ENCODE measurements around the gene EPPIN.
"Not testable (repeated sequence)": the region's sequence is repeated elsewhere in the genome, so short reads cannot be mapped to it uniquely, and the experiment has no call there.

The EPPIN gene

DNA sequence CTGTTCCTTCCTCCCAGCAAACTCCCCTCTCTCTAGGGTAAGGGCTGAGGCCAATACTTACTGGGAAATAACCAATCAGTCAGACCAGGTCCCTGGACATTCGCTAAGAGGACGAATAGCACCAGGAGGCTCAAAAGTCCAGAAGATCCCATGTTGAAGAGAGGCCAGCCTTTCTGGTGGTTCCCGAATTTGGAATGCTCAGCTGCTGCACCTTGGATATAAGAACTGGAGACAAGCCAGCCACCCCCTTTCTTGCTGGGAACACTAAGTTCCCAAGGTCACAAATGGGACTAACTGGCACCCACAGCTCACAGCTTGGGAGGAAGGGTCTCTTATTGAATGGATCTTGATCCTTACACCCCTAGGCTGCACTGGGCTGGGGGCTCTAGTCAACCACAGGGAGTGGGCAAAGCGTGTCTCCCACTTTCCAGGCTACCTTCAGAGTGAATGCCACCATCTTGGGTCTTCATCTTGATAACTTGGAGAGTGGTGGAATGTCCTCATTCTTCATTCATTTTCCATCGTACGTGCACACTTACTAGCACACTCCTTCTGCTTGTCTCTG, at the start of gene EPPIN:
TSS of gene EPPIN (minus strand) at position 196 of the 565 bp plus-strand sequence. CDS start at position 152, 44 bp downstream.
- no peak within 1 kb of the TSS for H3K4me3 ChIP-seq (ENCODE audit: low read depth, low read length)
- TF ChIP-seq, protein P1, sequence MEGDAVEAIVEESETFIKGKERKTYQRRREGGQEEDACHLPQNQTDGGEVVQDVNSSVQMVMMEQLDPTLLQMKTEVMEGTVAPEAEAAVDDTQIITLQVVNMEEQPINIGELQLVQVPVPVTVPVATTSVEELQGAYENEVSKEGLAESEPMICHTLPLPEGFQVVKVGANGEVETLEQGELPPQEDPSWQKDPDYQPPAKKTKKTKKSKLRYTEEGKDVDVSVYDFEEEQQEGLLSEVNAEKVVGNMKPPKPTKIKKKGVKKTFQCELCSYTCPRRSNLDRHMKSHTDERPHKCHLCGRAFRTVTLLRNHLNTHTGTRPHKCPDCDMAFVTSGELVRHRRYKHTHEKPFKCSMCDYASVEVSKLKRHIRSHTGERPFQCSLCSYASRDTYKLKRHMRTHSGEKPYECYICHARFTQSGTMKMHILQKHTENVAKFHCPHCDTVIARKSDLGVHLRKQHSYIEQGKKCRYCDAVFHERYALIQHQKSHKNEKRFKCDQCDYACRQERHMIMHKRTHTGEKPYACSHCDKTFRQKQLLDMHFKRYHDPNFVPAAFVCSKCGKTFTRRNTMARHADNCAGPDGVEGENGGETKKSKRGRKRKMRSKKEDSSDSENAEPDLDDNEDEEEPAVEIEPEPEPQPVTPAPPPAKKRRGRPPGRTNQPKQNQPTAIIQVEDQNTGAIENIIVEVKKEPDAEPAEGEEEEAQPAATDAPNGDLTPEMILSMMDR (IDR thresholded peaks at IDR 0.05; ENCODE audit: low read depth, low read length), result no peak

DNA sequence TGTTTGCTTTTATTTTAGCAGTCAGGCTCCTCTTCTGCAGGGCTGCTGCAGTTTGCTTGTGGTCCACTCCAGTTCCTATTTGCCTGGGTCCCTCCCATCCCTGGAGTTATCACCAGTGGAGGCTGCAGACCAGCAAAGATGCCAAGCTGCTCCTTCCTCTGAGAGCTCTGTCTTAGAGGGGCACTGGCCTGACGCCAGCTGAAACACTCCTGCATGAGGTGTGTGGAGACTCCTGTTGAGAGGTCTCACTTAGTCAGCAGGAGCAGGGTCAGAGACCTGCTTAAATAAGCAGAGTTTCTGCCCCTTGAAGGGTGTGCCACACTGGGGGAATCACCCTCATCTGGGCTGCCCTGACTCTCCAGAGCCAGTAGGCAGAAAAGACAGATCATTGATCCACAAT, 48.0 kb upstream of the EPPIN start:
- H3K4me3 ChIP-seq (ENCODE audit: low read depth, low read length), result no peak overlapping the region
- TF ChIP-seq, protein P1 (IDR thresholded peaks at IDR 0.05; ENCODE audit: low read depth, low read length), result no peak

DNA sequence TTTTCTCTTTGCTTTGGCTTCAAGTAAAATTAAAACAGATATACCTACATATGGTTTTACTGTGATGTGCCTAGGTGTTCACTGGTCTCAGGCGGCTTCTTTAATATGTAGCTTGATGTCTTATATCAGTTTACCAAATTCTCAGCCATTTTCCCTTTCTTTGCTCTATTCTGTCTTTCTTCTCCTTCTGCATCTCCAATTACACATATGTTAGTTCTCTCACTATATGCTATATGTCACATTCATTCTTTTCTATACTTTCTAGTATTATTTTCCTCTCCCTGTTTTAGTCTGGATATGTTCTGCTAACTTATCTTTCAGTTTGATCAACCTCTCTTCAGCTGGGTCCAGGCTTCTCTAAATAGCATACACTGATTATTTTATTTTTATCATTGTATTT, 46.3 kb upstream of the EPPIN start:
- no peak overlapping the region for H3K4me3 ChIP-seq (ENCODE audit: low read depth, low read length)
- TF ChIP-seq, protein P1 (IDR thresholded peaks at IDR 0.05; ENCODE audit: low read depth, low read length), result no peak

DNA sequence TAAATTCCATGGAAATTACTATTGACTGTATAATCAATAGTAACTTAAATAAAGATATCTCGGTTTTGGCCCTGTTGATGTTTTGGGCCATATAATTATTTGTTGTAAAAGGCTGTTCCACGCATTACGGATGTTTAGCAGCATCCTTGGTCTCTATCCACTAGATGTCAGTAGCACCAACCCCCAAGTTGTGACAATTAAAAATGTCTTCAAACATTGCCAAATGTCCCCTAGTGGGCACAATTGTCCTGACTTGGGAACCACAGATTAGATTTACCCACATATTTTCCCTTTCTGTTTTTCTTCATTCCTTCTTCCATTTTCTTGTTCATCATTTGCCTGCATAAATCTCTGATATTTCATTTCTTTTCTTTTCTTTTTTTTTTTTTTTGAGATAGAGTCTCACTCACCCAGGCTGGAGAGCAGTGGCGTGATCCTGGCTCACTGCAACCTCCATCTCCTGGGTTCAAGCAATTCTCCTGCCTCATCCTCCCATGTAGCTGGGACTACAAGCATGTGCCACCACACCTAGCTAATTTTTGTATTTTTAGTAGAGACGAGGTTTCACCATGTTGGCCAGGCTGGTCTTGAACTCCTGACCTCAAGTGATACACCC, 45.5 kb upstream of the EPPIN start:
- H3K4me3 ChIP-seq (ENCODE audit: low read depth, low read length), result no peak overlapping the region
- TF ChIP-seq, protein P1 (IDR thresholded peaks at IDR 0.05; ENCODE audit: low read depth, low read length), result peak; percentile 35; the same call in 1 of the 2 replicates

DNA sequence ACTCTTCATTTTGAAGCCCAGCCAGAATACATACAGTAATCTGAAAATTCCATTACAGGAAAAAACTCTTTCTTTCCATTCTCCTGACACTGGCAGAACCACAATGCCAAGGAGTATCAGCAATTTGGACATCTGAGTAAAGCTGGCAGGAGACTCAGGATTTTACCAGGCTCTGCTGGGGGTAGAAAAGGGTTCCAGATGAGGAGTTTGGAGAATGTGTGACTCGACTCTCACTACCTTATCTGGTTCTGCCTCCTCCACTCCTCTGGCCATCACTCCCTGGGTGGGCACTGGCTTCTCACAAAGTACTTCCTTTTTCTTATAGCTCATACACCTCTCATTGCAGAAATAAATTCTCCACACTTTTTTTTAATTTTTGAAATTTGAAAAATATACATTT, 42.5 kb upstream of the EPPIN start:
- H3K4me3 ChIP-seq (ENCODE audit: low read depth, low read length), result no peak overlapping the region
- TF ChIP-seq, protein P1 (IDR thresholded peaks at IDR 0.05; ENCODE audit: low read depth, low read length), result no peak

DNA sequence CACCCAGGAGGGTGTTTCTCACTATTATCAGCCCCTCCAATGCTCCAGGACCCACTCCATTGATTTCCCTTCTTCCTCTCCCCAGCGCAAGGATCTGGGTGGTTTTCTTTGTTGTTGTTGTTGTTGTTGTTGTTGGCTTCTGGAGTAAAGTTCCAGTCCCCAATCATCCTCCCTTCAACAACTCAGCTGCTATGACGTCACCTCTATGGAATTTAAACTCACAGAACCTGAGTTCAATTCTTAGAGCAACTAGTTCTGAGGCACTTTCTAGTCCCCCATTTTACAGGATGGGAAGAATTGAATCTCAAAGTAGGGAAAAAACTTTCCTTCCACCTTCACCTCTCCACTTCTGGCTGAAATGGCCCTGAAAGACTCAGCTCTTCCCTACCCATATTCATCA, 41.6 kb upstream of the EPPIN start:
- no peak overlapping the region for H3K4me3 ChIP-seq (ENCODE audit: low read depth, low read length)
- TF ChIP-seq, protein P1 (IDR thresholded peaks at IDR 0.05; ENCODE audit: low read depth, low read length), result no peak

DNA sequence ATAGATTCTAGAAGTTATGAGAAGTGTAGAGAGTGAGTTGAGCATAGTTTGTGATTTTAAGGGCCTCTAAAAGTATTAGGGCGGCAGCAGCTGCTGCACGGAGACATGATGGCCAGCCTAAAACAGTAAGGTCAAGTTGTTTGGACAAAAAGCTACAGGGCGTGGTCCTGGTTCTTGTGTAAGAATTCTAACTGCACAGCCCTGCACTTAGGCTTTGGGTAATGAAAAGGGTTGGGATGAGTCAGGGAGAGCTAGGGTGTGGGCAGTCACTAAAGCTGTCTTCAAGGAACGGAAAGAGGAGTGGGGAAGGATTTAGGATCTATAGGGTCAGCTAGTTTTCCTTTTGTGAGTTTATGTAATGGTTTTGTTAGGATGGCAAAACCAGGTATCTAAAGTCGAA, 38.8 kb upstream of the EPPIN start:
- not testable (repeated sequence) for H3K4me3 ChIP-seq (ENCODE audit: low read depth, low read length)

DNA sequence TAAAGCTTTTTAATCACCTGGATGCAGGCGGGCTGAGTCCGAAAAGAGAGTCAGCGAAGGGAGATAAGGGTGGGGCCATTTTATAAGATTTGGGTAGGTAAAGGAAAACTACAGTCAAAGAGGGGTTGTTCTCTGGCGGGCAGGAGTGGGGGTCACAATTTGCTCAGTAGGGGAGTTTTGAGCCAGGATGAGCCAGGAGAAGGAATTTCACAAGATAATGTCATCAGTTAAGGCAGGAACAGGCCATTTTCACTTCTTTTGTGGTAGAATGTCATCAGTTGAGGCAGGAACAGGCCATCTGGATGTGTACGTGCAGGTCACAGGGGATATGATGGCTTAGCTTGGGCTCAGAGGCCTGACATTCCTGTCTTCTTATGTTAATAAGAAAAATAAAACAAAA, 37.1 kb upstream of the EPPIN start:
- not testable (repeated sequence) for H3K4me3 ChIP-seq (ENCODE audit: low read depth, low read length)
